ENCODE results near the gene SCAMP4.

GRCh38 chr19:1933942-1934341, 28.7 kb downstream of the SCAMP4 start:
- TF ChIP-seq GATA2 (IDR thresholded peaks at IDR 0.05; ENCODE audit: low read depth, low read length) (no peak), GATA3 (IDR thresholded peaks at IDR 0.05; ENCODE audit: low read depth, low read length) (no peak)

Measured in SH-SY5Y (cell line).